ENCODE measurements around the gene FAM171A1. TPM values are rescaled to one million over a fixed set of nuclear protein-coding genes. Genes with fewer than 3 reads are reported as not detected.
A peak's percentile ranks its signal among the peaks of the same experiment; 100 is the strongest.

FAM171A1 gene
- total RNA-seq, 2 donors from 2014 or later: 36.5 to 39.0 TPM

DNA sequence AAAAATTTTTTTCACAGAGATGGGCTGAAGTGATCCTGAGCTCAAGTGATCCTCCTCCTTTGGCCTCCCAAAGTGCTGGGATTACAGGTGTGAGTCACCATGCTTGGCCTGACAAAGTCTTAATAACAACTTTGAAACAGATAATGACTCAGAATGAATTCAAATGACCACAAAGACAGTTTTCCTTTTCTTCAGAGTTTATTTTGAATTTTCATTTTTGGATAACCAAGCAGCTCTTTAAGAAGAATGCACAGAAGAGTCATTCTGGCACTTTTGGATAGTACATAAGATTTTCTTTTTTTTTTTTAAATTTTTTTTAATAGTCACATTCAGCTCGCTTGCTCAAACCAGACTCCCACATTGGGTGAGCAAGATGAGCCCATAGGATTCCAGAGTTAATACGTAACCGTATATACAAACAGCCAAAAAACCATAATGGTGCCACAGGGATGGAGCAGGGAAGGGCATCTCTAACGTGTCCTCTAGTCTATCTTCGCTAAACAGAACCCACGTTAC is 159.6 kb downstream of the FAM171A1 start:
- 97 to 100% methylated on average over 6 of the region's 6 CpGs for WGBS, 2 experiments (ENCODE audit: insufficient coverage in 1 of 2, insufficient read length in 1 of 2)
- H3K4me3 ChIP-seq (ENCODE audit: low read length): no peak overlapping the region
- H3K27me3 ChIP-seq (ENCODE audit: control insufficient read depth, insufficient read depth, low read length, poor library complexity, severe bottlenecking): no peaks in the 10 kb centered on the region
- H3K4me1 ChIP-seq (ENCODE audit: control insufficient read depth, insufficient read depth, low read length): peaks cover 3% of the 10 kb centered on the region
- peaks cover 8% of the 10 kb centered on the region for H3K4me1 Mint-ChIP-seq
- no peak overlapping the region for H3K27ac ChIP-seq (ENCODE audit: low read depth, low read length)
- DNase-seq: no peak
- no peak overlapping the region for H3K27ac Mint-ChIP-seq
- H3K36me3 ChIP-seq (ENCODE audit: control insufficient read depth, insufficient read depth, low read length): peaks cover 24% of the 10 kb centered on the region
- H3K9me3 ChIP-seq (ENCODE audit: control insufficient read depth, low read length): no peaks in the 10 kb centered on the region
- no peaks in the 10 kb centered on the region for H3K9me3 Mint-ChIP-seq
- no peak overlapping the region for H3K9ac ChIP-seq (ENCODE audit: extremely low read depth, low read length, poor library complexity, severe bottlenecking)
- no peaks in the 10 kb centered on the region for H3K27me3 Mint-ChIP-seq (ENCODE audit: insufficient read depth)
- H3K4me3 Mint-ChIP-seq: no peak overlapping the region
- H3K36me3 Mint-ChIP-seq (ENCODE audit: low read depth): peaks cover 31% of the 10 kb centered on the region
- TF ChIP-seq, protein P1, sequence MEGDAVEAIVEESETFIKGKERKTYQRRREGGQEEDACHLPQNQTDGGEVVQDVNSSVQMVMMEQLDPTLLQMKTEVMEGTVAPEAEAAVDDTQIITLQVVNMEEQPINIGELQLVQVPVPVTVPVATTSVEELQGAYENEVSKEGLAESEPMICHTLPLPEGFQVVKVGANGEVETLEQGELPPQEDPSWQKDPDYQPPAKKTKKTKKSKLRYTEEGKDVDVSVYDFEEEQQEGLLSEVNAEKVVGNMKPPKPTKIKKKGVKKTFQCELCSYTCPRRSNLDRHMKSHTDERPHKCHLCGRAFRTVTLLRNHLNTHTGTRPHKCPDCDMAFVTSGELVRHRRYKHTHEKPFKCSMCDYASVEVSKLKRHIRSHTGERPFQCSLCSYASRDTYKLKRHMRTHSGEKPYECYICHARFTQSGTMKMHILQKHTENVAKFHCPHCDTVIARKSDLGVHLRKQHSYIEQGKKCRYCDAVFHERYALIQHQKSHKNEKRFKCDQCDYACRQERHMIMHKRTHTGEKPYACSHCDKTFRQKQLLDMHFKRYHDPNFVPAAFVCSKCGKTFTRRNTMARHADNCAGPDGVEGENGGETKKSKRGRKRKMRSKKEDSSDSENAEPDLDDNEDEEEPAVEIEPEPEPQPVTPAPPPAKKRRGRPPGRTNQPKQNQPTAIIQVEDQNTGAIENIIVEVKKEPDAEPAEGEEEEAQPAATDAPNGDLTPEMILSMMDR (conservative IDR thresholded peaks at IDR 0.05): no peak

DNA sequence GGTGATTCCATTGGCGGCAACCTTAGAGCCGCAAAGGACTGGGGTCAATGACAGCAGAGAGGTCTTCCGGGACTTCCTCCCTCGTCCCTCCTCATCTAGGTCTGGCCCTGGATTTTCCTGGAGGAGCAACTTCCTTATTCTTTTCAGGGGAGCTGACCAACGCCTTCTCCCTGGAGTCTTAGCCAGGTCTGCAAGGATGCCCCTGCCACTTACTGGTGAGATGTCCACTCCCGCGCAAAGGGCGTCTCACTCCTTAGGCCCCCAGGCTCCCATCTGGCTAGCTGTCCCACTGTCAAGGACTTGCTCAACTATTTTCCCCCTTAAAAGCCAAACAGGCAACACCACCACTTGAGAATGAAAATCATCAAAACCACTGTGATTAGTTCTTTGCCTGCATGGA is 160.6 kb downstream of the FAM171A1 start:
- no peak for DNase-seq
- no peaks in the 10 kb centered on the region for H3K9me3 Mint-ChIP-seq
- no peak overlapping the region for H3K4me3 Mint-ChIP-seq
- H3K4me1 Mint-ChIP-seq: peaks cover 8% of the 10 kb centered on the region
- TF ChIP-seq, protein P1 (conservative IDR thresholded peaks at IDR 0.05): no peak
- Histone ChIP-seq H3K27me3 (ENCODE audit: control insufficient read depth, insufficient read depth, low read length, poor library complexity, severe bottlenecking) (no peaks in the 10 kb centered on the region), H3K9me3 (ENCODE audit: control insufficient read depth, low read length) (no peaks in the 10 kb centered on the region), H3K4me1 (ENCODE audit: control insufficient read depth, insufficient read depth, low read length) (peaks cover 3% of the 10 kb centered on the region), H3K27ac (ENCODE audit: low read depth, low read length) (no peak overlapping the region), H3K36me3 (ENCODE audit: control insufficient read depth, insufficient read depth, low read length) (peaks cover 24% of the 10 kb centered on the region), H3K4me3 (ENCODE audit: low read length) (no peak overlapping the region), H3K9ac (ENCODE audit: extremely low read depth, low read length, poor library complexity, severe bottlenecking) (no peak overlapping the region)
- WGBS, 2 experiments (ENCODE audit: insufficient coverage in 1 of 2, insufficient read length in 1 of 2): 94 to 95% methylated on average over 7 to 8 of the region's 8 CpGs
- H3K27me3 Mint-ChIP-seq (ENCODE audit: insufficient read depth): no peaks in the 10 kb centered on the region
- no peak overlapping the region for H3K27ac Mint-ChIP-seq
- H3K36me3 Mint-ChIP-seq (ENCODE audit: low read depth): peaks cover 29% of the 10 kb centered on the region

DNA sequence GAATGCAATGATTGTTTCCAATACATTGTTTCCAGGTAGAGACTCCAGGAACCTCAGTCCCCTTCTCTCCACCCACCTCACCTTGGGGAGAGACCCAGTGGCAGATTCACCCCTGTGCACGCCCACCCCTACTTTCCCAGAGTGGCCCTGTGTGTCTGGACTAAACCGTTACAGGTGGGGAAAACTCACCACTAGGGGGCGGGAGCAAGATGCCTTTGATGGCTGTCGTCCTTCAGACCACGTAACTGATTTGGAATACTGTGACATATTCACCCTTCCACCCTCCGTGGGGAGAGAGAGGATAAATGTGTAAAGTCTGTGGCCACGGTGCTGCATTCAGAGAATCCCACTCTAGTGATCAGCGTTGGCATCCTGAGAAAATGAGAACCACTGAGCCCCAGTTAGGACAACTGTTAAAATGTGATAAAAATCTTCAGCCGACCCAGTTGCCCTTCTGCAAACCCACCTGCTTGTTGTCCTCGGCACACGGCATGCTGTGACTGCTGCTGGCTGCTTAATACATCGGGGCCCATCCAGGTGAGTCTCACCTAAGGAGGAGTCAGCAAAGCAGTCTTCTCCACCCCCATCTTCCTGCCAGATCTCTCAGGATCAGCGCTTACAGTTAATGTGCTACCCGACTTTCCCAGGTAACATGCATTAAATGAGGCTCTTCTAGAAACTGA is 161.1 kb downstream of the FAM171A1 start:
- no peaks in the 10 kb centered on the region for H3K9me3 ChIP-seq (ENCODE audit: control insufficient read depth, low read length)
- H3K4me3 ChIP-seq (ENCODE audit: low read length): no peak overlapping the region
- peaks cover 3% of the 10 kb centered on the region for H3K4me1 ChIP-seq (ENCODE audit: control insufficient read depth, insufficient read depth, low read length)
- peaks cover 24% of the 10 kb centered on the region for H3K36me3 ChIP-seq (ENCODE audit: control insufficient read depth, insufficient read depth, low read length)
- no peak overlapping the region for H3K4me3 Mint-ChIP-seq
- WGBS, 2 experiments (ENCODE audit: insufficient coverage in 1 of 2, insufficient read length in 1 of 2): 51 to 59% methylated on average over 8 to 14 of the region's 14 CpGs
- no peaks in the 10 kb centered on the region for H3K27me3 Mint-ChIP-seq (ENCODE audit: insufficient read depth)
- H3K9me3 Mint-ChIP-seq: no peaks in the 10 kb centered on the region
- peak overlapping the region; percentile 17 for H3K27ac Mint-ChIP-seq
- no peaks in the 10 kb centered on the region for H3K27me3 ChIP-seq (ENCODE audit: control insufficient read depth, insufficient read depth, low read length, poor library complexity, severe bottlenecking)
- H3K4me1 Mint-ChIP-seq: peaks cover 8% of the 10 kb centered on the region
- no peak overlapping the region for H3K27ac ChIP-seq (ENCODE audit: low read depth, low read length)
- TF ChIP-seq, protein P1 (conservative IDR thresholded peaks at IDR 0.05): peak; percentile 93
- peaks cover 28% of the 10 kb centered on the region for H3K36me3 Mint-ChIP-seq (ENCODE audit: low read depth)
- DNase-seq: peak; percentile 93
- no peak overlapping the region for H3K9ac ChIP-seq (ENCODE audit: extremely low read depth, low read length, poor library complexity, severe bottlenecking)
